Hippocampal formation (tissue), 2 donors: ENCODE results near the gene NT5E.

ENCODE experiments used
- DNase-seq, 2 donors: peaks; one replicate each; lab custom pipeline; 2025; lab: John Stamatoyannopoulos, UW

NT5E gene

DNA sequence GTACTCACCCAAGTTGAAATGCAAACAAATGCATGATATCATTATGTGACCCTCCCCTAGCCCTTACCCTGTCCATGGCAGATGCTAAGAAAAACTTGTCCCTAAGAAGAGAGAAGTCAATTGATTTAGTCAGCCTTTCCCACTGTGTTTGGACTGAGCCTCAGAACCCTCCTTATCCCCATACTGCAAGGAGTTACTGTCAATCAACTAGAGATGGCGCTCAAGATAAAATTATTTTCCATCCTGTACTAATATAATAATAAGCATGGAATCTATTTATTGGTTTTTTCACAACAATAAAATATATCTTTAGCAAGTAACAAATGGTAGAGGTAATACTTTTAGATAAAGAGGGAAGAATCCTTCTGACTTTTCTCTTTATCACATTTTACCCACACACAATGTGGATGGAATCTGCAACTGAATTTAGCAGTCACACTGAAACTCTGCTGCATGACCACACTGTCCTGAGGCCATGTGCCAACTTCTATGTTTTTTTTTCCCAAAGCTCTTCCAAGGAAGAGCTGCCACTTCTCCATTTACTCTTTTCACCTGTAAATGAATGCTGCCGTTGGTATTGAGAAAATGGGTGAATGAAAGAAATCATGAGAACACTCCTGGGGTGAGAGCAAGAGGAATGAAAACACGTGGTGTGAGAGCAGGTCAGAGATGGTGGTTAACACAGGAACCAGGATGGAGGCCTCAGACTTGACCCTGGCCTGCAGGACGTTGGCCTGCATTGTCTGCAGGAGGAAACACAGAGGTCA is 10.5 kb downstream of the NT5E start:
- DNase-seq, result no peak

DNA sequence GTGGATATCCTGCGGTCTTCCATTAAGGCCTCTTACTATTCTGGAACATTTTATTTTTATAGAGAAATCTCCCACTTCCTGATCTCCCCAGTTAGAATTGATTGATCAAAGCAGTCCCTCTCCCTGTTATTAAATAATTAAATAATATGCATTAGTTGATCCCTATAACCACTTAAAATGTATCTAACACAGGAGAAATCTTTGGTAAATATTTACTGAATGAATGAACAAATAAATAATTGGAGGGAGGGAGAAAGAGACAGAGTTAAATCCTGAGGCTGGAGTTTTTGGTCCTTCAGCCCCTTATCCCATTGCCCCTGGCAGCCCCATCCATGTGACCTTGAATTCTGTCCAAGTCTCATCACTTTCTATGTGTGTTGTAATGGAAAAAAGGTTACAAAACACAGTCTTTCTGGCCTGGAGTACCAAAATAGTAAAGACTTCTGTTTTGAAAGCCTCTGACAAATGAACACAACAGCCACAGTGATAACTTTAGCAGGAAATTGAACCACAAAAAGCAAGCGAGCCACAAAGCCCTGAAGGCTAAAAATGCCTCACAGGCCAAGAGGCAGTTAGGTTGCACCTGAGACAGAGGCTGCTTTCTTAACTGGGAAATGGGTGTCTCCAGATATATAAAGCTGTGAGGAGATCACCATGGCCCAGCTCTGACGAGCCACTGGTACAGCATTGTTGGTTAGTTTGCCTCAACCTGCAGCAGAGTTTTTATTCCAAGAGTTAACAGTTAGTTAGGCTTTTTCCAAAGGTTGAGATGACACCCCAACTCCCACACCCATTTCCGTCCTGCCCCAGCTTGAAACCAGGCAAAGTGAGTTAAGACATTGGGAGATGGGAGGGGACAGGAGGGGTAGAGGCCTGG is 11.3 kb downstream of the NT5E start:
- DNase-seq, result no peak

DNA sequence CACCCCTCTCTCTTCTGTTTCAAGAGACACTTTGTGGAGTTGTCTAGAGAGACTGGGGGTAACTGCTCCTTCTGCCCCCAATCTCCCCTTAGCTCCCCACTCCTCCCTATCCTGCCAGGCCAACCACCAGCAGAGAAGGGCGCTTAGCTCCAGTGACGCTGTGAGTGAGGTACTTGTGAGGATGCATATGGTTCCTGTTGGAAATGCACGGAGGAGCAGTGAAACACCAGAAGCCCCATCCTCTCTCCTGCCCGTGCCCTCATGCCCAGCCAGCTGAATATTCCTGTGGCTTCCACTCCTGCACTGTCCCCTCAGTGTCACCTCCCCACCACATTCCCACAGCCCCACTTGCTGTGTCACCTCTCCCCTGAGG is 11.9 kb downstream of the NT5E start:
- DNase-seq, result no peak

DNA sequence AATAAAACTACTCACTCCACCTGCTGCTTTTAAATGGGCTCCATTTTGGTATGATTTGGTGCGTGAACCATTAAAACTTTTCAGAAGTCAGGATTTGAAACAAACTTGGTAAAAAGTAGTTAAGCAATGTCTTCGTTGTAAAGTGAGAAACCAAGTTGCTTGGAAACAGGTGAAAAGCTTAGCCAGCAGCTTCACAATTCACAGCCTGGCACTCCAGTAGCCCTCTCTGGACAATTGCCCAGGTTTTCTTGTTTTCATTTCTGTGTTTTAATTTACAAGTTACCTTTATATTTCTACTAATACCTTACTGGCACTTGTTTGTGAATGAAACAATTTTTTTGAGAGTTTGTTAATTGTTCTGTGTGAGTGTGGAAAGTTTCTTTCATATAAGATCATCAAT is 12.8 kb downstream of the NT5E start:
- DNase-seq, result no peak

DNA sequence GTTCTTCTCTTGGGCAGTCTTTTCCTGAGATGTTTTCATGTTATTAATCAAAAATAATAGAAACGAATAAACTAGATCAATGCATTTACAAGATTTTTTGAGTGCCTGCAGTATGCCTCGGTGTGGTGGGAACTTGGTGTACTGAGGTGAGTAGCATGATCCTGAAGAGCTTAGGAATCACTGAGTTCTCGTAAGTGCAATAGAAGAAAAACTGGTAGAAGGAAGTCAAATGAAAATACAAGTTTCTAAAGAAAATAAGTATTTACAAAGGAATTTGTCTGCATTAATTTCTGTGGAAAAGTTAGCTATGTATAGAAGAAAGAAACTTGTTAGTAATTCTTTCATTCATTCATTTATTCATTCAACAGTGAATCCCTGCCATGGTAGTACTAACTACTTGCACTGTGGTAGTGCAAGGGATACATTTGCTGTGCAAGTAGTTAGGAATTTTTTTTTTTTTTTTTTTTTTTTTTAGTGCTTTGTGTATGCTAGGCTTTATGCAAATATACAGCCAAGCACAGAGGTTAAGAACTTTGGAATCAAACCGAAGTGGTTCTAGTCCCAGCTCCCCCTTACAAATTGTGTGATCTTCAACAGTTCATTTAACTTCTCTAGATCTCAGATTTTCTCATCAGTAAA is 13.9 kb downstream of the NT5E start:
- no peak for DNase-seq

DNA sequence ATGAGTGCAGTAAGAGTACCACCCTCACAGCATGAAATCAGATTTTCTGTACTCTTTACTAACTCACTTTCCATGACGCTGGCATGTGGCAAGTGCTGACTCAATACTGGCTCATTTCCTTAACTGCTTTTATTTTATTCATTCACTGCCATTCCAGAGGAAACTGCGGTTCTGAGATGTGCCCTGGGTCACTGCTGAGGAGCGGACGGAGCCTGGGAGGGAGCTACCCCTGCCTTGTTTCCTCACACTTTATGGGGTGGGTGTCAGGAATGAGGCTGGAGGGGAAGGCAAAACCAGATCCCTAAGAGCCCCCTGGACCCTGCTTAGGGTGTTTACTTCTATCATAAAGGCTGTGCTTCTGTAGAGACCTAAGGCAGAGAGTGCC is 14.4 kb downstream of the NT5E start:
- no peak for DNase-seq

DNA sequence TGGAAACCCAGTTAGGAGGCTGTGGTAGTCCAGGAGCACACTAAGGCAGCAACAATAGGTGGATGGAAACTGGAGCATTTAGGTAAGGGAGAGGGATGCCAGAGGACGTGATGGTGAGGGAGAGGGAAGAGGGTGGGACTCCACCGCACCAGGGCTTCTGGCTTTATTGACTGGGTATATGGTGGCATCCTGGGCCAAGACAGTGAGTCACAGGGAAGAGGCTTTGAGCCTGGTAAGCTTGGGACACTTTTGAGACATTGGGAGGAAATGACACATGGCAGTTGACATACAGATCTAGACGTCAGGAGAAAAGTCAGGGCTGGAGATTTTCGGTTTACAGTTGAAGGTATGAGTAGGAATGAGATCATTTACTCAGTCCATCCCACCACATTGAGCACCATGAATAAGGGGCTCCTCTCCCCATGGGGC is 14.9 kb downstream of the NT5E start:
- DNase-seq, result no peak

DNA sequence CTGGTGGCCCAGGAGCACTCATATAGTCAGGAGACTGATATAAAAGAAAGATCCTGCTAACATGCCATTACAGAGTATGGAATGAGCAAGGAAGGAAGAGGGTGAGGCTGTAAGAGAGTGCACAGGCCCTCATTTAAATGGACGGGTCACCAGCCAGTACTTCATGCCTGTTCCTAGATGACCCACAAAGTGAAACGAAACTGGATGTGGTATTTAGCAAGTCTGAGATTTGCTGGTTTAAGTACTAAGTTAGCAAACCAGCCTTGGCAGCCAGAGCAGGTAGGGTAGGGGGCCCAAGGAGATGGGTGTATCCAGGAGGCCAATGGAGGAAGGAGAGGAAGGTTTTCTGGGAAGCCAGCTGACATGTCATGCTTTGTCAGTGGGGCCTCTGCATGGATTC is 15.9 kb downstream of the NT5E start:
- DNase-seq, result no peak

DNA sequence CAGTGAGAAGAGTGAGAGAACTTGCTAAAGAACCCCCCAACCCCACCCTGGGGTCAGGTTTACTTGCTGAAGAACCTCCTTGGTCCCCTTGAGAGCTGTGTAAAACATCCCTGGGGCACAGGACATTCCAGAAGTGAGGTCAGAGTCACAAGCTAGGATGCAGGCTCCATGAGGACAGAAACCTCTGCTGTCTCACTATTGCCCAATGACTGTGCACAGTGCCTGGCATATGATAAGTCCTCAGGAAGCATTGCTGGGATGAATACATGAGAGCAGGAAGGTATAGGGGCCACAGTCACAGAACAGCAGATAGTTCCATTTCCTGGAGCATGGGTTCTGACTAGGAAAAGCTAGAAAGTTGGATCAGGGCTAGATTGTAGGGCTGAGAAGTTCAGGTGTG is 18.4 kb downstream of the NT5E start:
- DNase-seq, result no peak

DNA sequence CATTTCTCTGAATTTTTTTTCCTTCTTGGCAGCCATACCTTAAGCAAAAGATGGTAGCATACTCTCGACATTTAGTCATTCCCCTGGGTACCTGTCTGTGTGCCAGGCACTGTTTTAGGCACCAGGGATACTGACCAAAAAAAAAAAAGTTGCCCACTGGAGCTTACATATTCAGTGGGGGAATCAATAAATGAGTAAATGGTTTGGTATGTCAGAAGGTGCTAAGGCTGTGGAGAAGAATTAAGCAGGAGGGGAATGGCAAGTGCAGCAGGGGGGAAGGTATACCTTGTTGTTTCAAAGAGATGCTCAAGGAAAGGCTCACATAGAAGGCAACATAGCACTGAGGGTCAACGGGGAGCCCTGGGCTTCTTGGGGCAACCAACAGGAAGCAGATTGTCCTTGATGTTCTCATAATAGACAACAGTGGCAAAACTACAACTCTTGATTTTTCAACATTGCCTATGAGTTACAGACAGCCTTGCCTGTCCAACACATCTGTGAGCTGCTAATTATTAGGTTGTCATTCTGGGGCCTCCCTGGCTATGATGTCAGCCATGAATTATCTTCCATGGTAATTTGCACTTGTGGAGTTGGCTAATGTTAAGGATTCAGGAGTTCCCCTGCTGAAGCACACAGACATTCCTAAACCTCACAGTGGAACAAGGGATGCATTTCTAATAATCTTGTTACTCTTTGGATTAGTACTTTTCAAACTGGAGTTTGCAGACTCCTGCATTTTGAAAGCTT is 19.6 kb downstream of the NT5E start:
- DNase-seq, result no peak

DNA sequence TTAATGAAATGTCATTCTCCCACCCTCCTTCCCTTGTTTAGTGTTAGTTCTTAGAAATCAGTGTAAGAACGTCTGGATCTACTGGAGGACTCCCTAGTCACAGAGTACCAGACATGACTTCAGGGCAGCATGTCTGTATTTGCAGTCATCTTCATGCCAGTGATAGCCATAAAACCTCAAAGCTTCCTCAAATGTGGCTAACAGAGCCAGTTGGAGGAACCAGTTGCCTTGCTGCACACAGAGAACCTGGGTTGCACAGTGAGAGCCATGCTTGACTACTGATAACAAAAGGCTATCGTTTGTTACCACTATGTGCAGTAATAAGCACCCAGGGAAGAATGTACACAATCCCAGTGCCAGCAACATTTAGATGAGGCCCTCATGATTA is 20.1 kb downstream of the NT5E start:
- no peak for DNase-seq

DNA sequence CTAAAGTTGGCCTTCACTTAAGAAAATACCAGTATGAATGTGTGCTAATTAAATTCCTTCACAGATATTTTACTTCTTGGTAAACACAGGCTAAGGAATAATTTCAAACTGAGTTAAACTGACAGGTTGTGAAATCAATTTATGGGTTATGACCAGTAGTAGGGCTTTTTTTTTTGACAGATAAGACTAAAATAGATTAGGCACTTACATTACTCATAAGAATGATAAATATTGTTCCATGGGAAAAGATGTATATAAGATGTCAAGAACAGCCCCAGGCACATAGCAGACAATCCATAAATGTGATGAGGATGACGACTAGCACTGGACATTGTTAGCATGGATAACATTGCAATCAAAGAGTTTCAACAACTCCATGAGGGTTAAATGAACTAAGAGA is 22.9 kb downstream of the NT5E start:
- no peak for DNase-seq

DNA sequence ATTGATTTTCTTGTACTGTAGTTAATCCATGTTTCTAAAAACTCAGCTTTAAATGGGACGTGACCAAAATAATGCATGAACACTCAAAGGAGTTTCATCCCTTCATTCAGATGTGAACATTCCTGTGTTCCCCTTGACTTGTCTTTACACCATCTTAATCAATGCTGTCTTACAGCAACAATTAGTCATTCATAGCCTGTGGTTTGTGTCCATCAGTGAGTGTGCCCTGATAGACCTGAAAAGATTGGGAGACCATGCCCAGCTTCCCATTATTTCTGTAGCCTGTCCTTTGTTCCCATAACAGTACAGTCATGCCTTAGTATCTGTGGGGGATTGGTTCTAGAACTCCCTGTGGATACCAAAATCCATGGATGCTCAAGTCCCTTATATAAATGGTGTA is 23.9 kb downstream of the NT5E start:
- DNase-seq, result no peak

DNA sequence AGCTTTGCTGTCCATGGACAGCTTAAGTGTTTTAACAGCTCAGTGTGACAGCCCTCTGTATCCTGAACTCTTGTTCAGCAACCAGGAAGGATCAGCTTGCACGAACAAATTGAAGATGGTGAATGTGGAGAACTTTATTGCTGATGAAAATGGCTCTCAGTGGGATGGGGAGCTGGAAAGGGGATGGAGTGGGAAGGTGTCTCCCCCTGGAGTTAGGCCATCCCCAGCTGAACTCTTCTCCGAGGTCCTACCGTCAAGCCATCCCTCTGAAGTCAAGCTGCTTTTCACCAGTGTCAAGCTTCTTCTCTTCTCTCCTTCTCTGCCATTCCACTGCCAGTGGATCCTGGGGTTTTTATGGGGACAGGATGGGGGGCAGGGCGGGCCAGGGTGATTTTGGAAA is 26.6 kb downstream of the NT5E start:
- DNase-seq, result no peak

DNA sequence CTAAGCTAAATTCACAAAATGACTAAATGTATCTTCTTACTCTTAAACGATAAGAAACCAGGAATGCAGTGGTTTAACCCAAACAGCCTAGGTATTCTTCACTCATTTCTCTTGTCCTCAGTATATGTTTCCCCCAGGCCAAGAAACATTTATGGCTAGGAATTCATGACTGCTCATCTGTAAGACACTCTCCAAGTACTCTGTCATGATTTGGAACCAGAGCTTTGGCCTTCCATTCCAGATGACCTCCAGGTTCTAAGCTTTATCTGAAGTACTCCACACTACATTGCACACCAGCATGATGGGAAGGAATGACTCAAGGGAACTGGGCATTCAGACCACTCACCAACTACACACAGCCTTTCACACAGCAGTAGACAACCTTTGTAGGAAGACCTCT is 29.3 kb downstream of the NT5E start:
- DNase-seq, result no peak

DNA sequence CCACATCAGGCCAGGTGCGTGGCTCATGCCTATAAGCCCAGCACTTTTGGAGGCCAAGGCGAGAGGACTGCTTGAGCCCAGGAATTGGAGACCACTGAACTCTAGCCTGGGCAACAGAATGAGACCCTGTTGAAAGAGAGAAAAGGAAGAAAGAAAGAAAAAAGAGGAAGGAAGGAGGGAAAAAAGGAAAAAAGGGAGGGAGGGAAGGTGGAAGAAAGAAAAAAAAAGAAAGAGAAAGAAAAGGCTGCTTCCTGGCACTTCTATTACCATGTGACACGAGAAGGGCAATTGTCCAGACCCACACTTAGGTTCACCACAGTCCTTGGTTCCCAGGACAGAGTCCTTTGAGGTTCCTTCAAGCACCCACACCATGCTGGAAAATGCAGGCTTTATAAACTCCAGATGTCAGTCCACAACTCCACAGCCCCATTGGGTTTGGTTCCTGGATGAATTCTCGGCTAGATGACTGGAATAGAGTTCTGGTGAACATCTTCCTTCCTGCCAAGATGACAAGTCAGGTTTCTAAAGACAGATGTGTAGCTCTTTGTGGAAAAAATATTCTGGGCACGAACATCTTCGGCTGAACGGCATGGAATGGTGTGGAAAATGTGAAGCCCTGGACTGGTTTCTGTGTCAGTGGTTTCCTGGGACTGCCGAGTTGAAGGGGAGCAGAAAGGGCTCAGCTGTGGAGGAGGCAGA is 32.5 kb downstream of the NT5E start:
- no peak for DNase-seq

DNA sequence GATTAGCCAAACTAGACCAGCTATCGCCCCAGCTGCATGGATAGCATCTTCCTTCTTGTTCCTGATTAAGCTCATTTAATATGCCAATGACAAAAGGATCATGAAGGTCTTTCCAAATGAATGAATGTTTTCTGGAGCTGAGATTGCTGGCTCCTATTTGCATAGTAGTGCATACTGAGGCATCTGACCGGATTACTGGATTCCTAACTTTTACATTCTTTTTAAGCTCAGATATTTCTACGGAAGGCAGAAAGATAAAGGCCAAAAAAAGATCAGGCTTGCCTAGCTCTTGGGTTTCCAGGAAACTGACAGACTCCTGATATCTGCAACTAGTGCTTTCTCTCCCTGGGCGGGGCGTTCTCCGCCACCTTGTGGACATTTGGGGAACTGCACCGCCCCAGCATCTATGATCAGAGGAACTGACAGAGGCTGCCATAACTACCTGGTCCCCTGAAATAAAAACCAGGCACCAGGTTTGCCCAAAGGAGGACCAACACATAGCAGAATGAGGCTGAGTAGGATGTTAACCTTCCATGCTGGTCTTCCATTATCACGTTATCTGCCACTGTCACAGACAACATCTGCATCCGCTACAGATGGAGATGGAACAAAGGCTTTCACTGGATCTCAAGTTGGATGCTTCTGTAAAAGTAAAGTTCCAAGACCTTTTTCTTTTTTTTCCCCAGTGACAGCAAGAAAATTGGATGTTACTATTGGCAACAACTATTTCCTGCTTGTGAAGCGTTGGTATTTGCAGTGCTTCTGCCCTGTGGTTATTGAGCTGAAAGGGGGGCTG is 33.2 kb downstream of the NT5E start:
- peak; percentile 18 to 50 for DNase-seq

DNA sequence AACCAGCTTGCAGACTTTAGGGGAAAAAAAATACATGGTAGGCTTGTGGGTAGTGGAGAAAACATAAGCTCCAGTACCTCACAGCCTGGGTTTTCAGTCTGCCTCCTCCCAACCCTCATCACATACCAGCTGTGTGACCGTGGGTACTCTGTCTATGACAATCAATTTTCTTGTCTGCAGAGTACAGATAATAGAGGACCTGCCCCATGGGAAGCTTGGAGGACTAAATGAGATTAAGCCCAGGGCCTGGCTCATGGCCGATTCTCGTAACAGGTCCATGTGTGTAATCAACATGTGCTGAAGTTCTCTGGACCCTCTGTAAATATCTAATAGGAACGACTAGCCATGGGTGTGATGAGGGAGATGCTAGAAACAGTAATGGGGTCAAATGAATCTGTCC is 34.0 kb downstream of the NT5E start:
- no peak for DNase-seq

DNA sequence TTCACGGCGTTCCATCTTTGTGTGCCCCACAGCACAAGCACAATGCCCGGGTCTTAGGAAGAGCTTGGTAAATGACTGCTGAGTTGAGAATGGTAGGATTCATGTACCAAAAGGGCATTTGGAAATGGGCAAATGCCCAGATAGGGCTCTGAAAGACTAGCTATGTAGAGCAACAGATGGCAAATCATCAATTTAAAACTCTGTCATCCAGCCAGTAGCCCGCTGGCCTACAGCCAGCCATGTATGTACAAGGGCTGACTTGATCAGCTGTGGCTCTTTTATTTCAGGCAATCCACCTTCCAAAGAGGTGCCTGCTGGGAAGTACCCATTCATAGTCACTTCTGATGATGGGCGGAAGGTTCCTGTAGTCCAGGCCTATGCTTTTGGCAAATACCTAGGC is 35.1 kb downstream of the NT5E start:
- DNase-seq, result no peak

DNA sequence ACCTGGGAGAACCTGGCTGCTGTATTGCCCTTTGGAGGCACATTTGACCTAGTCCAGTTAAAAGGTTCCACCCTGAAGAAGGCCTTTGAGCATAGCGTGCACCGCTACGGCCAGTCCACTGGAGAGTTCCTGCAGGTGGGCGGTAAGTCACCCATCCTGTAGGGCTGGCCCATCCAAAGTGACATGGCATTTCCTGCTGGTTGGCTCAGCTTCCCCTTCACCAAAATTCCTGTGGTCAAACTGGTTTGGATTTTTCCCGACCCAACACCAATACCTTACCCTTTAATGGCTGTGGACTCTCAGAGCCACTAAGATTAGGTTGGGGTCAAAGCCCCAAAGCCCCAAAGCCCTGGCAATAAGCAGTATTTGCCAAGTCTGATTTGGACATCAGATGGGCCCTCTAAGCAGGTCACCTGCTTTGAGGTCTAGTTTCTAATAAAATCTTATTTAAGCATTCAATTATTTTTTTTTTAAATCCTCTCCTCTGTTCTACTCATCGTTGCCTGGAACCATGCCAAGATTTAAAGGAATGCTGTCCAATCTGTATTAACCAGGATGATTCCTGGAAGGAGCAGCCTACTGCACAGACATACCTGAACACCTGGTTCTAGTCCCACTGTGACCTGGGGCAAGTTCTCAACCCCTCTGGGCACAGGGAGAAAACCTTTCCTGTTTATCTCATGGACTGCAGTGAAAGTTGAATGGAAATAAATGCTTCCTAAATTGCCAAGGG is 40.8 kb downstream of the NT5E start:
- DNase-seq, result no peak
